Lung (tissue), 12 donors: ENCODE data around the gene KCNAB2. TPM values are rescaled to one million over a fixed set of nuclear protein-coding genes. Genes with fewer than 3 reads are reported as not detected.

Experiments used
- ATAC-seq: fragments of 200-7000 bp; cut with Tn5 transposase; one replicate; pipeline ENCODE4 v1.9.1; 2020; ENCODE audit warnings: moderate number of reproducible peaks; ENCODE audit not compliant: insufficient read depth, low FRiP score
- DNase-seq, 3 donors: peaks; one replicate each; pipeline ENCODE4 v3.0.0-alpha.2; 2013 to 2017
- H3K27ac ChIP-seq, 2 donors: one replicate each; pipeline ENCODE4 v1.5.1; 2013; ENCODE audit warnings: mild to moderate bottlenecking in 2 of 2, moderate library complexity in 2 of 2, control low read depth in 1 of 2, inconsistent platforms in 1 of 2, low read depth in 1 of 2, low read length in 1 of 2
- H3K27me3 ChIP-seq, 3 donors: one replicate each; pipeline ENCODE4 v1.5.1; 2013; ENCODE audit warnings: low read length in 2 of 3; ENCODE audit not compliant: control insufficient read depth in 3 of 3, insufficient read depth in 3 of 3
- H3K36me3 ChIP-seq, 4 donors: one replicate each; pipeline ENCODE4 v1.5.1; 2013; ENCODE audit warnings: low read length in 4 of 4, mild to moderate bottlenecking in 1 of 4, moderate library complexity in 1 of 4; ENCODE audit not compliant: control insufficient read depth in 4 of 4, insufficient read depth in 4 of 4
- H3K4me1 ChIP-seq, 5 donors: one replicate each; pipeline ENCODE4 v1.5.1; 2013; ENCODE audit warnings: low read length in 5 of 5, mild to moderate bottlenecking in 2 of 5, moderate library complexity in 1 of 5; ENCODE audit not compliant: control insufficient read depth in 5 of 5, insufficient read depth in 5 of 5
- H3K4me3 ChIP-seq: one replicate; pipeline ENCODE4 v1.5.1; 2013; ENCODE audit warnings: mild to moderate bottlenecking, control low read depth, moderate library complexity
- H3K9ac ChIP-seq, 2 donors: one replicate each; pipeline ENCODE4 v1.5.1; 2013; ENCODE audit warnings: low read length in 2 of 2, control low read depth in 1 of 2; ENCODE audit not compliant: insufficient read depth in 1 of 2
- H3K9me3 ChIP-seq, 4 donors: one replicate each; pipeline ENCODE4 v1.5.1; 2013; ENCODE audit warnings: low read length in 3 of 4, mild to moderate bottlenecking in 1 of 4, moderate library complexity in 1 of 4; ENCODE audit not compliant: control insufficient read depth in 4 of 4, insufficient read depth in 3 of 4
- WGBS, 2 donors: extraction: QIAGEN DNeasy Blood & Tissue Kit; methylation state at CpG; one replicate each; pipeline ENCODE4 v1.1.7; 2013; 5-methylcytosine and 5-hydroxymethylcytosine counted together
- polyA plus RNA-seq, 2 donors: library from polyadenylated mRNA; stranded (reverse); fragments of 200-250 nt; gene quantifications; one replicate each; pipeline ENCODE4 v1.2.1, GENCODE V29; 2013
- total RNA-seq, 2 donors: library from RNA; depleted of rRNA in 1 of 2; stranded (reverse); fragments of >200 nt in 1 of 2; gene quantifications; one replicate each; pipeline ENCODE4 v1.2.1, GENCODE V29; 2014 to 2021
- TF ChIP-seq, protein P1 (sequence below): IDR thresholded peaks from 2 replicates; pipeline ENCODE4 v1.5.1; 2012; ENCODE audit warnings: mild to moderate bottlenecking; ENCODE audit errors: control extremely low read depth, extremely low read depth
- donor health status: control.
- donor health status: control.
- donor health status: Bipolar disorder and iron deficiency.
- donor health status: healthy.
- donor health status: DM: yes; HTN: yes; CAD: no.

Gene KCNAB2
- total and polyA plus RNA-seq, 4 donors = 13.7 to 86.4 (median 45.5) TPM

DNA sequence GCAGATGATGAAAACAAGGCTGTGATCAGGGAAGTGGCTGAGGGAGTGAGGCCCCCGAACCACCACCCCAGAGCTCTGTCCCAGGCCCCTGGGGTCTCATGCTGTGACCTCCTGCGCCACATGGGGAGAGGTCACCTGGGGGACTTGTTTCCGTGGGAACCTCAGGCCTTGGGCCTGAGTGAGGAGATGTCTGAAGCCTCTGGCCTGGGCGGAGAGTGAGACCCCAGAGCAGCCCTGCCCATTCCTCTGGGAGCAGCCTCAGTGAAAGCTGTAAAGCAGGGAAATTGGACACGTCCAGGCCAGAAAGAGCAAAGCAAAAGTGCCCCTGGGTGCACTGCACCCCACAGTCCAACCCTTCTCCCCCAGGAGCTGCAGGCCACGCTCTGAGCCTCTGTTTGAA is 37.0 kb upstream of the KCNAB2 start:
- TF ChIP-seq, protein P1, sequence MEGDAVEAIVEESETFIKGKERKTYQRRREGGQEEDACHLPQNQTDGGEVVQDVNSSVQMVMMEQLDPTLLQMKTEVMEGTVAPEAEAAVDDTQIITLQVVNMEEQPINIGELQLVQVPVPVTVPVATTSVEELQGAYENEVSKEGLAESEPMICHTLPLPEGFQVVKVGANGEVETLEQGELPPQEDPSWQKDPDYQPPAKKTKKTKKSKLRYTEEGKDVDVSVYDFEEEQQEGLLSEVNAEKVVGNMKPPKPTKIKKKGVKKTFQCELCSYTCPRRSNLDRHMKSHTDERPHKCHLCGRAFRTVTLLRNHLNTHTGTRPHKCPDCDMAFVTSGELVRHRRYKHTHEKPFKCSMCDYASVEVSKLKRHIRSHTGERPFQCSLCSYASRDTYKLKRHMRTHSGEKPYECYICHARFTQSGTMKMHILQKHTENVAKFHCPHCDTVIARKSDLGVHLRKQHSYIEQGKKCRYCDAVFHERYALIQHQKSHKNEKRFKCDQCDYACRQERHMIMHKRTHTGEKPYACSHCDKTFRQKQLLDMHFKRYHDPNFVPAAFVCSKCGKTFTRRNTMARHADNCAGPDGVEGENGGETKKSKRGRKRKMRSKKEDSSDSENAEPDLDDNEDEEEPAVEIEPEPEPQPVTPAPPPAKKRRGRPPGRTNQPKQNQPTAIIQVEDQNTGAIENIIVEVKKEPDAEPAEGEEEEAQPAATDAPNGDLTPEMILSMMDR = no peak
- no peak for ATAC-seq
- Histone ChIP-seq H3K9ac (no peak overlapping the region), H3K4me1 (no peaks in the 10 kb centered on the region), H3K4me3 (no peak overlapping the region), H3K36me3 (no peaks in the 10 kb centered on the region), H3K27ac (no peak overlapping the region), H3K9me3 (no peaks in the 10 kb centered on the region), H3K27me3 (peaks cover 0 to 14% (median 0%) of the 10 kb centered on the region in 3 donors)
- DNase-seq = no peak
- 80% methylated on average over 6 of the region's 6 CpGs for WGBS, 2 donors

DNA sequence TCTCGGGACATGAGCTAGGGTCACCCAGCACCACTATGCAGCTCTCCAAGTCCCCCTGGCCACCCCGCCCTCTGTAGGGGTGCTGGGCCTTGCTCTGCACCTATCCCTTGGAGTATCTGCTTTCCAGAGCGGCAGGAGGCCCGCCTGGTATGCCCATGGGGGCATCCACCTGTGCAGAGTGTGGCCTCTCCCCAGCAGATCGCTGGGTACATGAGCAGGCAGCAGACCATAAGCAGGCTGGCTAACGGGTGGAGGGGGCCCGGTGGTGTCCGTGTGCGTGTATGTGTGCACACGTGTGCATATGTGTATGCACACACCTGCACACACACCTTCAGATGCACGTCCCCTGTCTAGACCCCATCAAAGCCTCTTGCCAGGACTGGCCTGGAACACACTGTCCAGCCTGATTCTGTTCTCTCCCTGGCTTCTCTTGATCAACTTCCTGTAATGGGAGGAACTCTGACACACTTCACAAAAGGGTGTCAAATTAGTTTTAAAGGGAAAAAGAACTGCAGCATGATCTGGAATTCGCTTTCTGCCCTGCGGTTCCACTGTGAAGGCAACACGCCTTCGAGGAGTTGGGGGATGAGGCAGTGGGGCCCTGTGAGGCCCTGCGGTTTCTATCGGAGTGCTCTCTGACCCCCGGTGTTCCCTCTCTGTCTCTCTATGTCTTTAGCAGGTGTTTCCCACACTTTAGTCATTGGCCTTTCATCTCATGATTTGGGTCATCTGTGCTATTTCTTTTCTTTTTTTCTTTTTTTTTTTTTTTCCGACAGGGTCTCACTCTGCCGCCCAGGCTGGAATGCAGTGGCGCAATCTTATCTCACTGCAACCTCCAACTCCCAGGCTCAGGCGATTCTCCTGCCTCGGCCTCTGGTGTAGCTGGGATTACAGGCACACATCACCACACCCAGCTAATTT is 36.3 kb upstream of the KCNAB2 start:
- ATAC-seq (no peak), DNase-seq (no peak)
- Histone ChIP-seq H3K9me3 (no peaks in the 10 kb centered on the region), H3K9ac (no peak overlapping the region), H3K27ac (no peak overlapping the region), H3K27me3 (peaks cover 0 to 14% (median 0%) of the 10 kb centered on the region in 3 donors), H3K4me3 (no peak overlapping the region), H3K36me3 (no peaks in the 10 kb centered on the region), H3K4me1 (no peaks in the 10 kb centered on the region)
- WGBS, 2 donors = 85 to 87% methylated on average over 22 to 23 of the region's 23 CpGs
- TF ChIP-seq, protein P1 = no peak

DNA sequence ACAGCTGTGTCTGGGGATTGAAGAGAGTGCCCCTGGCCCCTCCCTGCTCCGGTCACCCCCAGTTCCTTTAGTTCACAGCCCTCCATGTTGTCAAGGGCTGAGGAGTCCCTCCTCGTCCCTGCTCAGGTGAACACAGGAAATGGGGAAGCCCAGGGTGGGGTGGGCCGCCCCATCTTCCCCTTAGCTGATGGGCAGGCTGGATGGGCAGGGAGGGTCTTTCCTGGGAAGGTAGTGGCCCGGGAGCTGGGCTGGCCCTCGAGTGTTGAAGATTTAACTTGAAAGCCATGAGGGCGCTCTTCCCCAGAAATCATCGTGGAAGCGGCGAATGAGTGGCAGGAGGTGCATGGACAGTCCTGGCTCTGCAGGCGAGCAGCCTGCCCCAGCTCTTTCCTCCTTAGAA is 35.1 kb upstream of the KCNAB2 start:
- TF ChIP-seq, protein P1 = no peak
- 78 to 89% methylated on average over 10 of the region's 10 CpGs for WGBS, 2 donors
- no peaks in the 10 kb centered on the region for H3K9me3 ChIP-seq
- no peak for ATAC-seq
- no peaks in the 10 kb centered on the region for H3K4me1 ChIP-seq
- DNase-seq = no peak
- H3K9ac ChIP-seq = no peak overlapping the region
- no peaks in the 10 kb centered on the region for H3K36me3 ChIP-seq
- no peak overlapping the region for H3K27ac ChIP-seq
- peaks cover 0 to 14% (median 0%) of the 10 kb centered on the region in 3 donors for H3K27me3 ChIP-seq
- H3K4me3 ChIP-seq = no peak overlapping the region
